ENCODE data around the gene BEGAIN.
A peak's percentile ranks its signal among the peaks of the same experiment; 100 is the strongest.

The BEGAIN gene, protein sequence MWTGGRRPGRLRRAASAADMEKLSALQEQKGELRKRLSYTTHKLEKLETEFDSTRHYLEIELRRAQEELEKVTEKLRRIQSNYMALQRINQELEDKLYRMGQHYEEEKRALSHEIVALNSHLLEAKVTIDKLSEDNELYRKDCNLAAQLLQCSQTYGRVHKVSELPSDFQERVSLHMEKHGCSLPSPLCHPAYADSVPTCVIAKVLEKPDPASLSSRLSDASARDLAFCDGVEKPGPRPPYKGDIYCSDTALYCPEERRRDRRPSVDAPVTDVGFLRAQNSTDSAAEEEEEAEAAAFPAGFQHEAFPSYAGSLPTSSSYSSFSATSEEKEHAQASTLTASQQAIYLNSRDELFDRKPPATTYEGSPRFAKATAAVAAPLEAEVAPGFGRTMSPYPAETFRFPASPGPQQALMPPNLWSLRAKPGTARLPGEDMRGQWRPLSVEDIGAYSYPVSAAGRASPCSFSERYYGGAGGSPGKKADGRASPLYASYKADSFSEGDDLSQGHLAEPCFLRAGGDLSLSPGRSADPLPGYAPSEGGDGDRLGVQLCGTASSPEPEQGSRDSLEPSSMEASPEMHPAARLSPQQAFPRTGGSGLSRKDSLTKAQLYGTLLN

DNA sequence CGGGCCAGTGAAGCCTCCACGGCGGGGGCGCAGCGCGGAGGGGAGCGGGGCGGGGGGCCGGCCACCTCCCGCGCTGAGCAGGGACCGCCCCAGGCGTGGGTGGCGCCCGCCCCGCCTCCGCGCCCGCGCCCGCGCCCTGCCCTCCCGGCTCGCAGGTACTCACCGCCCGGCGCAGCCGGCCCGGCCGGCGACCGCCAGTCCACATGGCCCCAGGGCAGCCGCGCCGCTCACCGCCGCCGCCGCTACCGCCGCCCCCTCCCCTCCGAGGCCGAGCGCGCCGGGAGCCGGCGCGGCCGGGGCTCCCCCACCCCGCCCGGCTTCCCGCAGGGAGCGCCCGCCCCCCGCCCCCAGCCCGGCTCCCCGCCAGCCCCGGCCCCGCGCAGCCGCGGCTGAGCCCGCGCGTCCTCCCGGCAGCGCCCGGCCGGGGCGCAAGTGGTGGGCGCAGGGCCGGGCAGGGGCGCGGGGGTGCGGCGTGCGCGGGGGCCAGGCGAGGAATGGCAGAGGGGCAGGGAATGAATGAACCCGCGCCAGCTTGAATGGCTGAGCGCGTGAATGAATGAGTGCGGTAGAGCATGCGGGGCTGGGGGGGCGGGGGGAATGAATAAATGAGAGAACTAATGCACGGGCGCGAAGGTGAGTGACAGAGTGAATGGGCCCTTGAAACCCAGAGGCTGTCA, at the start of gene BEGAIN:
TSS of gene BEGAIN (minus strand) at position 332 of the 677 bp plus-strand sequence. CDS start at position 205, 127 bp downstream.
- peak; percentile 43 for DNase-seq (ENCODE audit: low read depth)

GRCh38 chr14:100636559-100636958, 49.3 kb upstream of the BEGAIN start:
- DNase-seq (ENCODE audit: low read depth), result no peak

- DNase-seq (ENCODE audit: low read depth), result no peak
These were observed 46.8 kb upstream of the BEGAIN start for GRCh38 chr14:100634026-100634425.

DNA sequence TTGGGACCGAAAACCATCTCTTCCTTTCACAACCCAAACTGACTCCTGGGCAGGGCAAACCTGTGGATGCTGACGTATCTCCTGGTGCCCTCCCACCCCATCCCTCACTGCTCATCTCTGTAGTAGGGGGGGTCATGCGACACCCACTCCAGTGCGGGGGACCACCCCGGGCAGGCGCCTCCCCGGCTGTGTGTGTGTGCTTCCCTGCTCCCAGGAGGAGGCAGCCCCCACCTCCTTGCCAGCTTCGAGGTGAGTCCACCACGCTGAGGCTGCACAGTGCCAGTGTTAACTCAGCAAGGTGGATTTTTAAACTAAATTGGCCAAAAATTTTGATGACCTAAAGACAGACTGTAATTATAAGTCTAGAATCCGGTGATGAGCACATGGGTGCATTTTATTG, 46.2 kb upstream of the BEGAIN start:
- no peak for DNase-seq (ENCODE audit: low read depth)

DNA sequence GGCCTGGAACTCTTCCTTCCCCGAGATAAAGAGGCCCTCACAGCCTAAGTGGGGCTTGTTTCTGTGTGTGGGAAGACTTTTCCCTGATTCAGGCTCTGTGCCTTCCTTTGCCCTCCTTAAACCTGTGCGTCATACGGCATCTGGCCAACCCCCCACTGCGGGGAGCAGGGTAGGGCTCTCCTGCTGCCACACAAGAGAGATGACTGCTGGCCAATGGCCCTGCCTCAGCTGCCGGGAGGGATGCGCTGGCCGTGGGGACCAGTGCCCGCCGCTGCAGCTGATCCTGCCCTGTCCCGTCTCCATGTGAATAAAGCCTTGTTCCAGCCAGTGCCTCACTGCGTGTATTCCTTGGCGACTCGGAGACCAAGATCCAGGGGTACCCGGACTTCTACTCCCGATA, 42.5 kb upstream of the BEGAIN start:
- no peak for DNase-seq (ENCODE audit: low read depth)

DNA sequence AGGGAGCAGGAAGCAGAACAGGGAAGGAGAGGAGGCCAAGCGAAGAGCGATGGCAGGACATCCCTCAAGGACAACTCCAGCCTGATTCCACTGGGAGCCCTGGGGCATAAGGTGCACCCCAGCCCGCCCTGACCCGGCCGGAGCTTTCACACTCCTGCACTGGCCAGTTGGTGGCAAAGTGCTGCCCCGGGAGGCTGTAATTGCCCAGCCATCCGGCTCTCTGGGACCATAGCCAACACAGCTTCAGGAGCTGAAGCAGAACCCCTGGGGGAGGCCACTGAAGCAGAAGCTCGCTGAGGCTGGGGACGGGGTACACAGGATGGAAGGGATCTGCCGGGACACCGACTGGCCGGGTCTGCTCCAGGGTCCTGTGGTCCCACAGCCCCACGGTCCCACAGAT, 41.9 kb upstream of the BEGAIN start:
- no peak for DNase-seq (ENCODE audit: low read depth)

DNA sequence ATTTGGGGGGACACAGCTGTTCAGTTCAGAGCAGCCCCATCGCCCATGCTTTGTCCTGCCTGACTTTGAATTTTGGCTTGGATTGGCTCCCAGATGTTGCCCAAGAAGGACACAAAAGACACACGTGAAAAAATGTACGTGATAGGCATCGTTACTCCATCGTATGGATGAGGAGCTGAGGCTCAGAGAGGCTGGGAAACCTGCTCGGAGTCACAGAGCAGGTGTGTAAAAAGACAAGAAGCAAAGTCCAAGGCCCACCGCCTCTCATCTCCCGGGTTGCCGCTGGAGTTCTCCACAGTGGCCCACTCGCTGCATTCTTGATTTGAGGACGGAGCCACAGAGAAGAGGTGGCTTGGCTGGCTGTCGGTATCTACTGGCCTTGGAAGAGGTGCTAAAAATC, 41.0 kb upstream of the BEGAIN start:
- no peak for DNase-seq (ENCODE audit: low read depth)

DNA sequence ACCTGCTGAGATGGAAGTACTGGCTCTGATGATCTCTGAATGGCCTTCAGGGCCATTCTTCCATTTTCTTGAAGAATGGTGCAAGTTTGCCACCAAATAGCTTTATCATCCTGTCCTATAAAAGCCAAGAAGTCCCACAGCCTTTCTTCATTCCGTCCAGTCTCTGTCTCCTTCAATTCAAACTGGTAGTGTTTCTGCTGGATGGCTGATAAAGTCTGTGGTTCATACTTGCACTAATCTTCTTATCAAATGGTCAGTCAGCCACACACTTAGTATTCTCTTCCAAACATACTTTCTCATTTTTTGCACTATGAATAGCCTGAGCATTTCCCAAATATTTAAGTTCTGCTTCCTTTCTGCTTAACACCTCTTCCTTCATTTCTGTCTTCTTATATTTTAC, 39.4 kb upstream of the BEGAIN start:
- no peak for DNase-seq (ENCODE audit: low read depth)

- DNase-seq (ENCODE audit: low read depth), result no peak
These were observed 36.7 kb upstream of the BEGAIN start for GRCh38 chr14:100623961-100624360.

DNA sequence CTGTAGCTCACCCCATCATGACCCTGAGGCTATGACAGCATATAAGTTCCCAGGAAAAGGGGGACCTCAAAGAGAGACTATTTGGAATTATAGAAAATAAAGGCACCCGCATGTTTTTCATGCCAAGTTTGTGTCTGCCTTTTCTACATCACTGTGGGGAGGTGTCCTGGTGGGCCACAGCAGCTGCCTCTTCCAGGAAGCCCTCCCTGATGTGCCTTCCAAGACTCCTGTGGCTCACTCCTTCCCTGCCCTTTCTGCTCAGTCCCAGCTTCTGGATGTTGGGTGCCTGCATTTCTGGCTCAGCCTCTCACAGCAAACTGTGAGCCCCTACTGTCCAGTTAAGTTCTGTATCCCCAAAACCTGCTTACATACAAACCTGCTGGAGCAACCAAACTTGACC, 36.3 kb upstream of the BEGAIN start:
- no peak for DNase-seq (ENCODE audit: low read depth)

GRCh38 chr14:100622708-100623485, 35.7 kb upstream of the BEGAIN start:
- DNase-seq (ENCODE audit: low read depth), result no peak

- no peak for DNase-seq (ENCODE audit: low read depth)
These were observed 35.0 kb upstream of the BEGAIN start for GRCh38 chr14:100622224-100622623.

GRCh38 chr14:100621806-100622205, 34.6 kb upstream of the BEGAIN start:
- no peak for DNase-seq (ENCODE audit: low read depth)

GRCh38 chr14:100620255-100621100, 33.3 kb upstream of the BEGAIN start:
- DNase-seq (ENCODE audit: low read depth), result no peak

GRCh38 chr14:100619396-100620254, 32.4 kb upstream of the BEGAIN start:
- no peak for DNase-seq (ENCODE audit: low read depth)

DNA sequence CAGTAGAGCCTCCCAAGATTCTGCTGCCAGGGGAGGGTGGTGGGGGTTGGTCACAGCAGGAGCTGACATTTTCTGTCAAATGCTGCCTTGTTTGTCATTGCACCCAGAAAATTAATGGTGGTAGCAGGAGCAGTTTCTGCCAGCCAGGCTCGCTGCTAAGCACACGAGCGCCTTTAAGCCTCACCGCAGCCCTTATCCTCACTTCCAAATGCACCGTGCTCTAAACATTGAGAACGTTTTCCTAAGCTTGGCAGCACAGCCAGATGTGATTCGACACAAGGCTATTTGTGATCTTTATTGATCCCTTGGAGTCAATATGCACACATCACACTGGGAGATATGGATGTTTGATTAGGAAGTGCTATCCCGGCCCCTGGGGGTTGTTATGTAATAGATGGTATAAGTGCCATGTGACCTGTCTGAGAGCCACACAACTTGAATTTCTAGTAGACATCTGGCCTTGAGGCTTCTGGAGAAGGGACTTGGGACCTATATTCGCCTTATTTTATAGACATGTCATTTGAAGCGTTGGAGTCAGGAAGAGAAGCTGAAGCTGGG, 31.6 kb upstream of the BEGAIN start:
- no peak for DNase-seq (ENCODE audit: low read depth)

DNA sequence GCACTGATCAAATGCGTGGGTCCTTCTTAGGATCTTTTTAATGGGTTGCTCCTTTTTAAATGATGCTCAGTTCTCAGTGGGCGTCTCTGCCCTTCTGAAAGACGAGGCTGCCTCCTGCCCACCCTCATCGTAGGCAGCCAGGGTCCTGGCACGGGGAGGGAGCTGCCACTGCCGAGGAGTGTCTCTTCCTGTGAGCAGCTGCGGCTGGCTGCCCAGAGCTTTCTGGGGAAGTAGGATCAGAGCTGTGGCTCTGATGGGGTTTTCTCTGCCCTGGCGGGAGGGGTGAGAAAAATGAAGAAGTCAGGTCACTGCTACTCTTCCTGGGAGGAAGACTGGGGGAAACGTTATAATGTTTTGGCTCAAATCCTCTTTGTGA, 31.1 kb upstream of the BEGAIN start:
- no peak for DNase-seq (ENCODE audit: low read depth)

DNA sequence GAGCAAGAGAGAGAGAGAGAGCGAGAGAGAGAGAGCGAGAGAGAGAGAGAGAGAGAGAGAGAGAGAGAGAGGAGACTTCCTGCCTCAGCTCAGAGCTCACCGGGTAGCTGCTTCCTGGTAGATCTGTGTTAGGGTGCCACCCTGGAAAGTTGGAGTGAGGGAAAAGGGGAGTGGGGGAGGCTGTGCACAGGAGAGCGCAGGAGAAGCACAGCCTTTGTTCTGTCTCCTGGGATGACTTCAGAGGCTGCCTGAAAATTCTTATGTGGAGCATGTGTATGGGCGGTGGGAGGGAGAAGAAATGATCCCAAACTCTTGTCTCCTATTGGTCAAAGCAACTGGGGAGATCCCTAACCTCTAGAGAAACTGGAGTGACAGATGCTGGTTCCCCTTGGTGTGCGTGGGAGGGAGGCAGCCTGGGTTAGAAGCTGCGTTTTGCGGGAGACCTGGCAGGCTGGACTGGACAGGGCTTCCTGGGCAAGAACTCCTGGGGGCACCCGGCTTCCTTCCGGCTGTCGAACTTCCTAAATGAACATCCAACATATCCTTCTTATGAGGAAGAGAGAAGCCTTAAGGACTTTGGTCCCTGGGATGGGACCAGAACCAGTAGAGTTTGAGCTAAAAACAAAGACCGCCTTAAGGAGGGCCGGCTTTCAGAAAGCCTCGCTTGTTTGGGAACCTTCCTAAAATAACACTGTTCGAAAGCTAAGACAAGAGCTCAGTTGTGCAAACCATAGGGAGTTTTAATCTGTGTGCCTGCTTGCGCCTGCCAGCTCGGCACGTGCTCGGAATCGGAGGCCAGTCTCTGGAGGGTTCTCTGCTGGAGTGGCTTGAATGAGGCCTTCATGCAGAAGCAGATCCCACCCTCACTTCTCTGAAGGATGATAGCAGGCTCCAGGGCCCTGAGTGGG, 30.4 kb upstream of the BEGAIN start:
- DNase-seq (ENCODE audit: low read depth), result no peak

- DNase-seq (ENCODE audit: low read depth), result no peak
These were observed 29.7 kb upstream of the BEGAIN start for GRCh38 chr14:100616854-100617409.
